GM19468 (cell line): ENCODE results near the gene MMP25.
A peak's percentile ranks its signal among the peaks of the same experiment; 100 is the strongest.
"Not testable (repeated sequence)": the region's sequence is repeated elsewhere in the genome, so short reads cannot be mapped to it uniquely, and the experiment has no call there.

Source experiments
- ATAC-seq: cut with Tn5 transposase; IDR thresholded peaks from one replicate; pipeline ENCODE4 v1.9.1; 2021; ENCODE audit warnings: mild to moderate bottlenecking, moderate library complexity, moderate number of reproducible peaks; ENCODE audit not compliant: unreplicated experiment; ENCODE audit errors: extremely low read depth

Gene MMP25

DNA sequence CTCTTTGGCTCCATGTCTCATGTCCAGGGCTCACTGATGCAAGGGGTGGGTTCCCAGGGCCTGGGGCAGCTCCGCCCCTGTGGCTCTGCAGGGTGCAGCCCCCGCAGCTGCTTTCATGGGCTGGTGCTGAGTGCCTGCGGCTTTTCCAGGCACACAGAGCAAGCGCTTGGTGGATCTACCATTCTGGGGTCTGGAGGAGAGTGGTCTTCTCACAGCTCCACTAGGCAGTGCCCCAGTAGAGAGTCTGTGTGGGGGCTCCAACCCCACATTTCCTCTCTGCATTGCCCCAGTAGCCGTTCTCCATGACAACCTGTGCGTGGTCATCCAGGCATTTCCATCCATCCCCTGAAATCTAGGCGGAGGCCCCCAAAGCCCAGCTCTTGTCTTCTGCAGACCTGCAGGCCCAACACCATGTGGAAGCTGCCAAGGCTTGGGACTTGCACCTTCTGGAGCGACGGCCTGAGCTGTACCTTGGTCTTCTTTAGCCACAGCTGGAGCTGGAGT lies 24.3 kb downstream of the MMP25 start:
- ATAC-seq = no peak

- no peak for ATAC-seq
These were observed 25.3 kb downstream of the MMP25 start for GRCh38 chr16:3071655-3072054.

GRCh38 chr16:3072148-3072547 lies 25.8 kb downstream of the MMP25 start:
- ATAC-seq = not testable (repeated sequence)

- not testable (repeated sequence) for ATAC-seq
These were observed 26.4 kb downstream of the MMP25 start for GRCh38 chr16:3072576-3073263.

- no peak for ATAC-seq
These were observed 27.1 kb downstream of the MMP25 start for GRCh38 chr16:3073448-3073847.

GRCh38 chr16:3074860-3075522 lies 28.6 kb downstream of the MMP25 start:
- peak; percentile 42 for ATAC-seq

DNA sequence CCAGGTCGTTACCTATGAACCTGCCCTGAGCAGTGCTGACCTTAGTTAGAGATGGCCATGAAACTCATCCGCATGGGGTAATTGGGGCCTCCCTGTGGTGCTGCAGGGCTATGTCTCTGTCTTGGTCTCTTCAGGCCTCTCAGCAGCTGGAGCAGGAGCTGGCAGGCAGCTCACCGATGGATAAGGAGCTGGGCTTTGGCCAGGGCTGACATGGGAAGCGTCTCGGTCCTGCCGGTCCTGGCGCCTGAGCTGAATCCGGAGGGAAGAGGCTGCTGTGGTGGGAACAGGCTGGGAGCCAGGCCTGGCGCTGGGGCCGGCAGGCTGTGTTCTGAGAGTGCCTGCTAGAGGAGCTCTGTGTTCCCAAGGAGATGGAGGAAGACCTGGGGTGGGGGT lies 29.2 kb downstream of the MMP25 start:
- ATAC-seq = no peak

DNA sequence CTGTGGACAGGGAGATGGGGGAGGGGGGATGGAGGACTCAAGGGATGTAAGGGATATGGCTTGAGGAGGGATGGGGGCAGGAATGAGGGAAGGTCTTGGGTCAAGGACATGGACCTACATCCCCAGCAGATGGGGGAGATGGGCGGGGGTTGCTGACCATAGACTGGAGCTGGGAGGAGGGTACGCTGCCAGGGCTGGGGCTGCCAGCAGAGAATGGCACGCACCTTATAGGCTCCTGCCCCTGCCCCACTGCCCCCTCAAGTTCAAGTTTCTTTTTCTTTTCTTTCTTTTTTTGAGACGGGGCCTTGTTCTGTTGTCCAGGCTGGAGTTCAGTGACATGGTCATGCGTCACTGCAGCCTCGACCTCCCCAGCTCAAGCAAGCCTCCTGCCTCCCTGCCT lies 29.6 kb downstream of the MMP25 start:
- ATAC-seq = not testable (repeated sequence)

- no peak for ATAC-seq
These were observed 30.2 kb downstream of the MMP25 start for GRCh38 chr16:3076577-3076976.

DNA sequence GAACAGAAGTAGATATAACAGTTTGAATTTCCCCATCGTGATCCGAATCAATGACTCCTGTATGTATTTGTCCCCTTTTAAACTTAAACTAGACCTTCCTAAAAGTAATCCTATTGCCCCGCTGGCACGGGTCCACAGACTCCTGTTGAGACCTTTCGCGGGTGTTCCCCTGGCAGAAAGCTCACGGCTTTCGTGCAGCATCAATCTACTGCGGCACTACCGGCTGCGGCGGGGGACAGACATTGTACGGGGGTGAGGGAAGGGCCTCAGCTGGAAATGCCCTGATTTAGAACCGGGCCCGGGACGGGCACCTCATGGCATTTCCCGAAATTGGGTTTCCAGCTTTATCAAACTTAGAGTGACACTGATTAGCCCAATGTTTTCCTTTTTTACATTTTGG lies 33.7 kb downstream of the MMP25 start:
- ATAC-seq = no peak

- ATAC-seq = not testable (repeated sequence)
These were observed 35.6 kb downstream of the MMP25 start for GRCh38 chr16:3081957-3082356.

DNA sequence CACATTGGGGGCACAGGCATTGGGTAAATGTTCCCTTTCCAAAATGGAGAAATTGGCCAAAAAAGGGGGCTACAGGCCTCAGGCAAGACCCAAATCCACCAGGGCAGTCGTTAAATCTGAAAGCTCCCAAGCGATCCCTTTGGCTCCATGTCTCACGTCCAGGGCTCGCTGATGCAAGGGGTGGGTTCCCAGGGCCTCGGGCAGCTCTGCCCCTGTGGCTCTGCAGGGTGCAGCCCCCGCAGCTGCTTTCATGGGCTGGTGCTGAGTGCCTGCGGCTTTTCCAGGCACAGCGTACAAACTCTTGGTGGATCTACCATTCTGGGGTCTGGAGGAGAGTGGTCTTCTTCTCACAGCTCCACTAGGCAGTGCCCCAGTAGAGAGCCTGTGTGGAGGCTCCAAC lies 37.0 kb downstream of the MMP25 start:
- not testable (repeated sequence) for ATAC-seq

GRCh38 chr16:3084491-3084890 lies 38.1 kb downstream of the MMP25 start:
- no peak for ATAC-seq

DNA sequence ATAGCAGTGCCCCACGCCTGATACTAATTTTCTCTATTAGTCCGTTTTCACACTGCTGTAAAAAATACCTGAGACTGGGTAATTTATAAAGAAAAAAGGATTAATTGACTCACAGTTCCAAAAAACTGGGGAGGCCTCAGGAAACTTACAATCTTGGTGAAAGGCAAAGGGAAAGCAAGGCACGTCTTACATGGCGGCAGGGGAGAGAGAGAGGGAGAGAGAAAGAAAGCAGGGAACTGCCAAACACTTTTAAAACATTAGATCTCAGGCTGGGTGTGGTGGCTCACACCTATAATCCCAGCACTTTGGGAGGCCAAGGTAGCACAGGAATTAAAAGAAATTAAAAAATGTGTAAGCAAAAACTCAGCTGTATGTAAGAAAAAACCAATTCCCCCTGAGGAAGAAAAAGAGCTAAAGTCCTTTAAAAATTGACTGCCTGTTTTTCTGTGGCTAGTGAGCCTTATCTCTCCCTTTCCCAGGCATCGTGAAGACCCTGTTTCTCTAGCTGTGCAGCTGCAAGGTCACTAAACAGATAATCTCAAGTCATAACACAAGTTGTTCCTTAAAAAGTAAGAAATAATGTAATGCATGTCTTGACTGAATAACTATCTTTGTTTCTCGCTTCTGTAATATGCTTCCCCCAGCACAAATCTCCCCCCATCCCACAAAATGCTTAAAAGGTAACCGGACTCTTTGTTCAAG lies 38.8 kb downstream of the MMP25 start:
- ATAC-seq = no peak

- no peak for ATAC-seq
These were observed 39.7 kb downstream of the MMP25 start for GRCh38 chr16:3085868-3086595.

- no peak for ATAC-seq
These were observed 40.4 kb downstream of the MMP25 start for GRCh38 chr16:3086596-3087242.

GRCh38 chr16:3087243-3088235 lies 41.2 kb downstream of the MMP25 start:
- no peak for ATAC-seq

DNA sequence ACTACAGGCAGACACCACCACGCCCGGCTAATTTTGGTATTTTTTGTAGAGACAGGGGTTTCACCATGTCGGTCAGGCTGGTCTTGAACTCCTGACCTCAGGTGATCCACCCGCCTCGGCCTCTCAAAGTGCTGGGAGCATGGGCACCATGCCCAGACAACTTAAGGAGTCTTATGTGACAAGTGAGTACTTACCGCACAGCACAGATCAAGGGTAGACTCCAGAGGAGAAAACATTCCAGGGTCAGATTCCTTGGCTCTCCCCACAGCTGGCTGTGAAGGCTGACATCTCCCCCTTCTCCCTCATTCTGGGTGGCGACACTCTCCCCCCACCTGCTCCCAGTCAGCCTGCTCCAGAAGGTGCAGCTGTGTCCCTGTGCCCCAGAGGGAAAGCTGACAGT lies 42.1 kb downstream of the MMP25 start:
- ATAC-seq = no peak
